ENCODE measurements around the gene VAPA. TPM values are rescaled to one million over a fixed set of nuclear protein-coding genes. Genes with fewer than 3 reads are reported as not detected.

Gene VAPA
- total RNA-seq, 1 donor from 2014 or later: 387 TPM

- DNase-seq (ENCODE audit: low read depth): no peak
Measured at GRCh38 chr18:9969247-9969646, 55.4 kb downstream of the VAPA start.

GRCh38 chr18:9971313-9971920 lies 57.6 kb downstream of the VAPA start:
- peak; percentile 87 for DNase-seq (ENCODE audit: low read depth)

- DNase-seq (ENCODE audit: low read depth): no peak
Measured at GRCh38 chr18:9973470-9973869, 59.7 kb downstream of the VAPA start.

- no peak for DNase-seq (ENCODE audit: low read depth)
Measured at GRCh38 chr18:9974279-9974915, 60.6 kb downstream of the VAPA start.

- no peak for DNase-seq (ENCODE audit: low read depth)
Measured at GRCh38 chr18:9975658-9976057, 61.8 kb downstream of the VAPA start.

GRCh38 chr18:9982711-9983110 lies 68.9 kb downstream of the VAPA start:
- no peak for DNase-seq (ENCODE audit: low read depth)

- peak; percentile 37 for DNase-seq (ENCODE audit: low read depth)
Measured at GRCh38 chr18:9984080-9984479, 70.3 kb downstream of the VAPA start.

- DNase-seq (ENCODE audit: low read depth): no peak
Measured at GRCh38 chr18:9985641-9986040, 71.8 kb downstream of the VAPA start.

- DNase-seq (ENCODE audit: low read depth): no peak
Measured at GRCh38 chr18:9986156-9986930, 72.5 kb downstream of the VAPA start.

- no peak for DNase-seq (ENCODE audit: low read depth)
Measured at GRCh38 chr18:9987345-9987744, 73.5 kb downstream of the VAPA start.

GRCh38 chr18:9987931-9988330 lies 74.1 kb downstream of the VAPA start:
- DNase-seq (ENCODE audit: low read depth): no peak

GRCh38 chr18:9988665-9989064 lies 74.8 kb downstream of the VAPA start:
- DNase-seq (ENCODE audit: low read depth): no peak

- no peak for DNase-seq (ENCODE audit: low read depth)
Measured at GRCh38 chr18:9989481-9989880, 75.7 kb downstream of the VAPA start.

- no peak for DNase-seq (ENCODE audit: low read depth)
Measured at GRCh38 chr18:9991011-9992000, 77.5 kb downstream of the VAPA start.

- DNase-seq (ENCODE audit: low read depth): no peak
Measured at GRCh38 chr18:9992300-9992972, 78.6 kb downstream of the VAPA start.

- DNase-seq (ENCODE audit: low read depth): no peak
Measured at GRCh38 chr18:9992973-9993520, 79.2 kb downstream of the VAPA start.

- no peak for DNase-seq (ENCODE audit: low read depth)
Measured at GRCh38 chr18:9993521-9994025, 79.8 kb downstream of the VAPA start.

GRCh38 chr18:9994026-9994570 lies 80.3 kb downstream of the VAPA start:
- no peak for DNase-seq (ENCODE audit: low read depth)

- DNase-seq (ENCODE audit: low read depth): no peak
Measured at GRCh38 chr18:9994701-9995235, 81.0 kb downstream of the VAPA start.

- DNase-seq (ENCODE audit: low read depth): no peak
Measured at GRCh38 chr18:9995631-9996030, 81.8 kb downstream of the VAPA start.

All from myocyte (in vitro differentiated cells).